SK-N-SH (cell line): ENCODE data around the gene PIPOX. TPM values are rescaled to one million over a fixed set of nuclear protein-coding genes. Genes with fewer than 3 reads are reported as not detected.

ENCODE experiments used
- CTCF ChIA-PET: fragments of 300-600, 350-600 bp; formaldehyde crosslinking; extraction: SDS; loops from one replicate; lab custom pipeline; 2021; lab: Yijun Ruan, JAX
- POLR2A ChIA-PET: fragments of 350-600 bp; sonication (Branson Sonifier 250); formaldehyde crosslinking; extraction: SDS; loops from one replicate; lab custom pipeline; 2020; ENCODE audit warnings: antibody characterized with exemption, inconsistent platforms; lab: Yijun Ruan, JAX
- DNase-seq: peaks from one replicate; pipeline ENCODE4 v3.0.0; 2012
- H2AFZ ChIP-seq: fragments of 200-600 bp; sonication (generic); 2 replicates; pipeline ENCODE4 v1.8.1; 2016; ENCODE audit warnings: antibody characterized with exemption, mild to moderate bottlenecking, low read depth
- H3F3A ChIP-seq: fragments of 200-600 bp; sonication (generic); replicated peaks from 2 replicates; pipeline ENCODE3; 2016; ENCODE audit warnings: antibody characterized with exemption, mild to moderate bottlenecking; ENCODE audit not compliant: insufficient read depth
- H3K27ac ChIP-seq, 2 experiments: fragments of 200-500 bp in 1 of 2; fragments of 200-600 bp in 1 of 2; sonication (Bioruptor generic) in 1 of 2; sonication (generic), shearing (Covaris generic) in 1 of 2; 2 replicates each; pipeline versions ENCODE4 v1.5.1 to v1.6.1; 2014 to 2016; ENCODE audit warnings: low read depth in 2 of 2, inconsistent platforms in 1 of 2, low read length in 1 of 2, mild to moderate bottlenecking in 1 of 2, mixed read lengths in 1 of 2
- H3K27me3 ChIP-seq: fragments of 200-600 bp; sonication (generic), shearing (Covaris generic); 2 replicates; pipeline ENCODE4 v1.6.1; 2016; ENCODE audit warnings: mixed run types; ENCODE audit not compliant: insufficient read depth
- H3K36me3 ChIP-seq, 2 experiments: fragments of 200-500 bp in 1 of 2; fragments of 200-600 bp in 1 of 2; sonication (Bioruptor generic) in 1 of 2; sonication (generic) in 1 of 2; replicated peaks in 1 of 2; 2 replicates each; pipeline versions ENCODE3 to v1.5.1; 2014 to 2016; ENCODE audit warnings: low read length in 1 of 2, mild to moderate bottlenecking in 1 of 2; ENCODE audit not compliant: insufficient read depth in 2 of 2, control insufficient read depth in 1 of 2
- H3K4me1 ChIP-seq, 2 experiments: fragments of 200-500 bp in 1 of 2; fragments of 200-600 bp in 1 of 2; sonication (Bioruptor generic) in 1 of 2; sonication (generic), shearing (Covaris generic) in 1 of 2; 2 replicates each; pipeline versions ENCODE4 v1.5.1 to v1.6.1; 2014 to 2016; ENCODE audit warnings: low read depth in 1 of 2, low read length in 1 of 2, mixed run types in 1 of 2; ENCODE audit not compliant: insufficient read depth in 2 of 2, control insufficient read depth in 1 of 2
- H3K4me2 ChIP-seq: fragments of 200-600 bp; sonication (generic), shearing (Covaris generic); 2 replicates; pipeline ENCODE4 v1.6.1; 2017; ENCODE audit warnings: mixed run types
- H3K4me3 ChIP-seq, 2 experiments: fragments of 200-500 bp in 1 of 2; fragments of 200-600 bp in 1 of 2; sonication (Bioruptor generic) in 1 of 2; sonication (generic), shearing (Covaris generic) in 1 of 2; 2 replicates each; pipeline versions ENCODE4 v1.5.1 to v1.8.1; 2014 to 2016; ENCODE audit warnings: low read depth in 2 of 2, inconsistent platforms in 1 of 2, low read length in 1 of 2, mild to moderate bottlenecking in 1 of 2, mixed read lengths in 1 of 2, moderate library complexity in 1 of 2
- H3K79me2 ChIP-seq: fragments of 200-600 bp; sonication (generic); 2 replicates; pipeline ENCODE4 v1.8.1; 2017; ENCODE audit warnings: mild to moderate bottlenecking; ENCODE audit not compliant: insufficient read depth
- H3K9ac ChIP-seq: fragments of 200-600 bp; sonication (generic); 2 replicates; pipeline ENCODE4 v1.6.1; 2017; ENCODE audit warnings: mixed run types
- H3K9me2 ChIP-seq: fragments of 200-600 bp; sonication (generic); 2 replicates; pipeline ENCODE4 v1.6.1; 2017; ENCODE audit warnings: mixed run types
- H3K9me3 ChIP-seq: fragments of 200-600 bp; sonication (generic); 2 replicates; pipeline ENCODE4 v1.6.1; 2017; ENCODE audit warnings: mixed run types, mild to moderate bottlenecking, moderate library complexity
- H4K20me1 ChIP-seq: fragments of 200-600 bp; sonication (generic); 2 replicates; pipeline ENCODE4 v1.6.1; 2017; ENCODE audit warnings: mild to moderate bottlenecking, mixed run types; ENCODE audit not compliant: insufficient read depth
- FOSL2 ChIP-seq: IDR thresholded peaks from 2 replicates; pipeline ENCODE4 v1.4.0; 2012; ENCODE audit warnings: low read depth, mild to moderate bottlenecking, moderate library complexity, borderline replicate concordance
- FOXJ3 ChIP-seq: sonication (generic); formaldehyde crosslinking; IDR thresholded peaks from 2 replicates; pipeline ENCODE4 v1.5.1; 2020; ENCODE audit warnings: mild to moderate bottlenecking, missing genetic modification reagents
- GABPA ChIP-seq: IDR thresholded peaks from 2 replicates; pipeline ENCODE4 v1.4.0; 2012; ENCODE audit warnings: low read depth, mild to moderate bottlenecking
- GATA2 ChIP-seq: sonication (generic); formaldehyde crosslinking; IDR thresholded peaks from 2 replicates; pipeline ENCODE4 v1.5.0; 2020; ENCODE audit warnings: mild to moderate bottlenecking, missing genetic modification reagents
- JUND ChIP-seq: IDR thresholded peaks from 2 replicates; pipeline ENCODE4 v1.4.0; 2012
- MEF2A ChIP-seq: IDR thresholded peaks from 2 replicates; pipeline ENCODE4 v1.4.0; 2012; ENCODE audit warnings: low read depth, borderline replicate concordance
- POLR2AphosphoS5 ChIP-seq: IDR thresholded peaks from 2 replicates; pipeline ENCODE4 v1.6.1; 2012; ENCODE audit warnings: low read depth, low read length
- SMC3 ChIP-seq: IDR thresholded peaks from 2 replicates; pipeline ENCODE4 v1.6.1; 2012; ENCODE audit warnings: low read depth, low read length, improper control_type of control experiment
- TCF12 ChIP-seq: IDR thresholded peaks from 2 replicates; pipeline ENCODE4 v1.4.0; 2012
- WGBS: methylation state at CpG from one replicate; pipeline ENCODE4 v1.1.6; 2017; ENCODE audit warnings: low lambda C conversion rate; 5-methylcytosine and 5-hydroxymethylcytosine counted together
- polyA plus RNA-seq, 3 experiments: library from polyadenylated mRNA; depleted of rRNA; stranded (reverse); fragments of >200 nt; gene quantifications; 2 replicates each; pipeline ENCODE4 v1.2.3, GENCODE V29; 2012
- TF ChIP-seq, protein P1 (sequence below): IDR thresholded peaks from 2 replicates; pipeline ENCODE4; 2012
- TF ChIP-seq, protein P2 (sequence below): IDR thresholded peaks from 2 replicates; pipeline ENCODE4 v1.4.0; 2012; ENCODE audit warnings: low read depth
- TF ChIP-seq, protein P3 (sequence below): fragments of 150-350 bp; IDR thresholded peaks from 2 replicates; pipeline ENCODE4 v1.6.1; 2017; ENCODE audit warnings: antibody characterized with exemption, low read length, low read depth, borderline replicate concordance
- TF ChIP-seq, protein P4 (sequence below): IDR thresholded peaks from 2 replicates; pipeline ENCODE4 v1.4.0; 2012; ENCODE audit warnings: low read depth, borderline replicate concordance
- TF ChIP-seq, protein P5 (sequence below): IDR thresholded peaks from 2 replicates; pipeline ENCODE4 v1.6.1; 2012; ENCODE audit warnings: mild to moderate bottlenecking, low read depth, low read length, moderate library complexity

Gene PIPOX
- polyA plus RNA-seq, 1 of the 3 experiments (the other 2 are of a cell fraction), result 0.31 TPM

DNA sequence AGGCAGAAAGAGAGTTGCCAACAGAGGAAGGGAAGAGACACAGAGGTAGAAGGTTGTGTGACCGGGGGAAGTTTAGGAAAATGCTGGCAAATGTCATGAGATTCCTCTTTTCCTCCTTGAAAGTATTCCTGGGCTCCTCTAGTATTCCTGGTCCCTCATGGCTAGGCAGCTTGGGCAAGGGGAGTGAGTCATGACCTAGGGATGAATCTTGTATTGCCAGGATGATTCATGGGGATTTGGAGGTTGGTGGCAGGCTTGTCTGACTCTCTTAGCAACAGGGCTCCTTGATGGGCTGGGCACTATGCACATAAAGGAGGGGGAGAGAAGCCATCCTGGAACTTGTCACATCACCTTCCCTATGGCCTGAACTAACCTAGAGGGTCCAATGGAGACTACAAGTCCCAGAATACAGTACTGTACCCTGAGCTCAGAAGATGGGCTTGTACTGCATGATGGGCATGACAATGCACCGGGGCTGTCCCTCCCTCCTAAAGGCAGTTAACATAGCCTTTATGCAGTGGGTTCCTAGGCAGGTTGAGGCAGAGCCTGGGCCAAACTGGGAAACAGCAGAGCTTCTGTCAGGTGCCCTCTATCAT, 35.0 kb upstream of the PIPOX start:
- no peak overlapping the region for H3K9ac ChIP-seq
- H3K27ac ChIP-seq, result no peak overlapping the region
- no peaks in the 10 kb centered on the region for H3K36me3 ChIP-seq
- POLR2A ChIA-PET, result no interaction called here
- WGBS, result 23% methylated on average over 2 of the region's 2 CpGs
- TF ChIP-seq FOXJ3 (CRISPR knock-in tag), result no peak
- TF ChIP-seq, protein P1, sequence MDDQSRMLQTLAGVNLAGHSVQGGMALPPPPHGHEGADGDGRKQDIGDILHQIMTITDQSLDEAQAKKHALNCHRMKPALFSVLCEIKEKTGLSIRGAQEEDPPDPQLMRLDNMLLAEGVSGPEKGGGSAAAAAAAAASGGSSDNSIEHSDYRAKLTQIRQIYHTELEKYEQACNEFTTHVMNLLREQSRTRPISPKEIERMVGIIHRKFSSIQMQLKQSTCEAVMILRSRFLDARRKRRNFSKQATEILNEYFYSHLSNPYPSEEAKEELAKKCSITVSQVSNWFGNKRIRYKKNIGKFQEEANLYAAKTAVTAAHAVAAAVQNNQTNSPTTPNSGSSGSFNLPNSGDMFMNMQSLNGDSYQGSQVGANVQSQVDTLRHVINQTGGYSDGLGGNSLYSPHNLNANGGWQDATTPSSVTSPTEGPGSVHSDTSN, result peak; percentile 69
- TF ChIP-seq FOSL2, result peak; percentile 93
- TF ChIP-seq TCF12, result no peak
- TF ChIP-seq, protein P2, sequence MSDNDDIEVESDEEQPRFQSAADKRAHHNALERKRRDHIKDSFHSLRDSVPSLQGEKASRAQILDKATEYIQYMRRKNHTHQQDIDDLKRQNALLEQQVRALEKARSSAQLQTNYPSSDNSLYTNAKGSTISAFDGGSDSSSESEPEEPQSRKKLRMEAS, result no peak
- TF ChIP-seq MEF2A, result no peak
- TF ChIP-seq, protein P3, sequence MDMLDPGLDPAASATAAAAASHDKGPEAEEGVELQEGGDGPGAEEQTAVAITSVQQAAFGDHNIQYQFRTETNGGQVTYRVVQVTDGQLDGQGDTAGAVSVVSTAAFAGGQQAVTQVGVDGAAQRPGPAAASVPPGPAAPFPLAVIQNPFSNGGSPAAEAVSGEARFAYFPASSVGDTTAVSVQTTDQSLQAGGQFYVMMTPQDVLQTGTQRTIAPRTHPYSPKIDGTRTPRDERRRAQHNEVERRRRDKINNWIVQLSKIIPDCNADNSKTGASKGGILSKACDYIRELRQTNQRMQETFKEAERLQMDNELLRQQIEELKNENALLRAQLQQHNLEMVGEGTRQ, result no peak
- no peak for TF ChIP-seq GABPA
- TF ChIP-seq SMC3, result no peak
- TF ChIP-seq, protein P4, sequence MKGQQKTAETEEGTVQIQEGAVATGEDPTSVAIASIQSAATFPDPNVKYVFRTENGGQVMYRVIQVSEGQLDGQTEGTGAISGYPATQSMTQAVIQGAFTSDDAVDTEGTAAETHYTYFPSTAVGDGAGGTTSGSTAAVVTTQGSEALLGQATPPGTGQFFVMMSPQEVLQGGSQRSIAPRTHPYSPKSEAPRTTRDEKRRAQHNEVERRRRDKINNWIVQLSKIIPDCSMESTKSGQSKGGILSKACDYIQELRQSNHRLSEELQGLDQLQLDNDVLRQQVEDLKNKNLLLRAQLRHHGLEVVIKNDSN, result no peak
- no peak for TF ChIP-seq GATA2 (CRISPR knock-in tag)
- TF ChIP-seq POLR2AphosphoS5, result no peak
- TF ChIP-seq, protein P5, sequence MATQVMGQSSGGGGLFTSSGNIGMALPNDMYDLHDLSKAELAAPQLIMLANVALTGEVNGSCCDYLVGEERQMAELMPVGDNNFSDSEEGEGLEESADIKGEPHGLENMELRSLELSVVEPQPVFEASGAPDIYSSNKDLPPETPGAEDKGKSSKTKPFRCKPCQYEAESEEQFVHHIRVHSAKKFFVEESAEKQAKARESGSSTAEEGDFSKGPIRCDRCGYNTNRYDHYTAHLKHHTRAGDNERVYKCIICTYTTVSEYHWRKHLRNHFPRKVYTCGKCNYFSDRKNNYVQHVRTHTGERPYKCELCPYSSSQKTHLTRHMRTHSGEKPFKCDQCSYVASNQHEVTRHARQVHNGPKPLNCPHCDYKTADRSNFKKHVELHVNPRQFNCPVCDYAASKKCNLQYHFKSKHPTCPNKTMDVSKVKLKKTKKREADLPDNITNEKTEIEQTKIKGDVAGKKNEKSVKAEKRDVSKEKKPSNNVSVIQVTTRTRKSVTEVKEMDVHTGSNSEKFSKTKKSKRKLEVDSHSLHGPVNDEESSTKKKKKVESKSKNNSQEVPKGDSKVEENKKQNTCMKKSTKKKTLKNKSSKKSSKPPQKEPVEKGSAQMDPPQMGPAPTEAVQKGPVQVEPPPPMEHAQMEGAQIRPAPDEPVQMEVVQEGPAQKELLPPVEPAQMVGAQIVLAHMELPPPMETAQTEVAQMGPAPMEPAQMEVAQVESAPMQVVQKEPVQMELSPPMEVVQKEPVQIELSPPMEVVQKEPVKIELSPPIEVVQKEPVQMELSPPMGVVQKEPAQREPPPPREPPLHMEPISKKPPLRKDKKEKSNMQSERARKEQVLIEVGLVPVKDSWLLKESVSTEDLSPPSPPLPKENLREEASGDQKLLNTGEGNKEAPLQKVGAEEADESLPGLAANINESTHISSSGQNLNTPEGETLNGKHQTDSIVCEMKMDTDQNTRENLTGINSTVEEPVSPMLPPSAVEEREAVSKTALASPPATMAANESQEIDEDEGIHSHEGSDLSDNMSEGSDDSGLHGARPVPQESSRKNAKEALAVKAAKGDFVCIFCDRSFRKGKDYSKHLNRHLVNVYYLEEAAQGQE, result peak; percentile 67; the same call in 1 of the 2 replicates
- TF ChIP-seq JUND, result peak; percentile 68; the same call in 1 of the 2 replicates
- peaks cover 35% of the 10 kb centered on the region for H3K27me3 ChIP-seq
- H3K4me3 ChIP-seq, result no peak overlapping the region
- CTCF ChIA-PET, result interaction anchor here (1.0 to 7.2 kb wide), 10 partner anchors 9 to 212 kb away, joined by 3 to 53 read pairs (median 6); no protein-coding TSS in a partner anchor
- H3K4me1 ChIP-seq, result peaks cover 7 to 17% of the 10 kb centered on the region in 2 experiments; a peak in 2 of 4 replicates
- no peaks in the 10 kb centered on the region for H3K79me2 ChIP-seq
- no peak overlapping the region for H2AFZ ChIP-seq
- H3K9me3 ChIP-seq, result no peaks in the 10 kb centered on the region
- peaks cover 4% of the 10 kb centered on the region for H3F3A ChIP-seq
- H4K20me1 ChIP-seq, result no peaks in the 10 kb centered on the region
- peak overlapping the region; percentile 47; the same call in 1 of the 2 replicates for H3K4me2 ChIP-seq
- DNase-seq, result no peak
- no peaks in the 10 kb centered on the region for H3K9me2 ChIP-seq
